ENCODE data around the gene ATXN7L3B. TPM values are rescaled to one million over a fixed set of nuclear protein-coding genes. Genes with fewer than 3 reads are reported as not detected.
"Not testable (repeated sequence)": the region's sequence is repeated elsewhere in the genome, so short reads cannot be mapped to it uniquely, and the experiment has no call there.

ATXN7L3B gene
- 34.4 TPM for total RNA-seq (ENCODE audit: insufficient read depth, low replicate concordance)

GRCh38 chr12:74537707-74538385 lies at the start of gene ATXN7L3B:
TSS of gene ATXN7L3B (plus strand) at chr12:74537835. CDS start at chr12:74538113, 278 bp downstream.
- peak; percentile 98 for DNase-seq (ENCODE audit: low spot score)

DNA sequence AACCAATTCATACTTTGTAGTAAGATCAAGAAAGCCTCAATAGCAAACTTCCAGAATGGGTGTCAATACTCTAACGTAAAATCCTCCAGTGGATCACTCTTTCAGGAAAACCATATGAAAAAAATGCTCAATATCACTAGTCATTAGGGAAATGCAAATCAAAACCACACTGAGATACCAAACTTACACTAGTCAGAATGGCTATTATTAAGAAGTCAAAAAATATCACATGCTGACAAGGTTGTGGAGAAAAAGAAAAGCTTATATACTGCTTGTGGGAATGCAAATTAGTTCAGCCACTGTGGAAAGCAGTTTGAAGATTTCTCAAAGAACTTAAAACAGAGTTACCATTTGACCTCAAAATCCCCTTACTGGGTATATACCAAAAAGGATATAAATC lies 49.5 kb upstream of the ATXN7L3B start:
- no peak for DNase-seq (ENCODE audit: low spot score)

DNA sequence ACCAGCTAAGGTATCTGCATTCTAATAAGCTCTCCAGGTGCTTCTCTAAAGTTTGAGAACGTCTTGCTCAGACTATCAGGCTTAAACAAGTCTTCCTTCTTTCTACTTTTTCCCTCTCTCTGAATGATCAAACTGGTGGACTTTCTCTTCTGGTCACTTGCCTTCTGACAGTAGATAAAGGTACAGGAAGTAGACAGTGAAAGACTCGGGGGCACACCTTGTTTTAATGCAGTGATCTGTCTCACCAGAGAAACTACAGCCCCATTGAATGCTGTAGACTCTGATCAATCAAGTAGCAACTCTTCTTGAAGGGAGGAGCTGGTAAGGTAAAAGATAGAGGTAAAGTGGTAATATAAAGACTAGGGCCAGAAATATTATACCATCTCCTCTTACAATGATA lies 48.1 kb upstream of the ATXN7L3B start:
- DNase-seq (ENCODE audit: low spot score): no peak

- no peak for DNase-seq (ENCODE audit: low spot score)
Observed at GRCh38 chr12:74490390-74491064, 47.1 kb upstream of the ATXN7L3B start.

DNA sequence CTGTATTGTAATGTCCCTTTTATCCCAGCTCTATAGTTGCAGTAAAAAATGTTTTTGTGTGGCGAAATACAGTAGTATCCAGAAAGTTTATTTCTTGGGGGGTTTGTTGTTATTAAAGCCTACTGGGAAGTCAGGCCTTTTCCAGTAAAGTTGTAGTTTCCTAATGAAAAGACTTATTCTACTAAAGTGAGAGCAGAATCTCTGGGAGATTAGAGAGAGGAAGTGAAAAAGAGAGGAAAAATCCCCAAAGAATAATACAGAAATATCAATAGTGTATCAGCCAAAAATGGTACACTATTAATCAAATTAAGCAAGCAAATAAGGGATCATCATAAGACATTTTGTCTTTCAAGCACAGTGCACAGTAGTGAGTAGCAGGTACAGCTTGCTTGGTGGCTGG lies 46.3 kb upstream of the ATXN7L3B start:
- DNase-seq (ENCODE audit: low spot score): no peak

DNA sequence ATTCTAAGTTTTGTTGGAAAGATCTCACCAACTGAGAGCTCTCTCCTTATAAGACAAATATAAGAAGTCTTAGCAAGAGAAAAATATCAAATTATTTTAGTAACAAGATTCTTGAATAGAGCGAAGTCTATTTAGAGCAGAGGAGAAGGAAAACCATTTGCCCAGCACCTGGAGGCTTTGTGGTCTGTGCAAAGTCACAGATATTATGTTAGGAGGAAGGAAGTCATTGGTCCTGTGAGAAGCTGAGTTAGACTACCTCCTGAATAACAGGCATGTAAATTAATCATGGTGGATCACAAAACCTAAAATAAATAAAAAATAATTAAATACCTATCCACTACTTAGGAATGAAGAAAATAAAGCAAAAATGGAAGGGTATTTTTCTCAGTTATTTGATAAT lies 38.4 kb upstream of the ATXN7L3B start:
- no peak for DNase-seq (ENCODE audit: low spot score)

DNA sequence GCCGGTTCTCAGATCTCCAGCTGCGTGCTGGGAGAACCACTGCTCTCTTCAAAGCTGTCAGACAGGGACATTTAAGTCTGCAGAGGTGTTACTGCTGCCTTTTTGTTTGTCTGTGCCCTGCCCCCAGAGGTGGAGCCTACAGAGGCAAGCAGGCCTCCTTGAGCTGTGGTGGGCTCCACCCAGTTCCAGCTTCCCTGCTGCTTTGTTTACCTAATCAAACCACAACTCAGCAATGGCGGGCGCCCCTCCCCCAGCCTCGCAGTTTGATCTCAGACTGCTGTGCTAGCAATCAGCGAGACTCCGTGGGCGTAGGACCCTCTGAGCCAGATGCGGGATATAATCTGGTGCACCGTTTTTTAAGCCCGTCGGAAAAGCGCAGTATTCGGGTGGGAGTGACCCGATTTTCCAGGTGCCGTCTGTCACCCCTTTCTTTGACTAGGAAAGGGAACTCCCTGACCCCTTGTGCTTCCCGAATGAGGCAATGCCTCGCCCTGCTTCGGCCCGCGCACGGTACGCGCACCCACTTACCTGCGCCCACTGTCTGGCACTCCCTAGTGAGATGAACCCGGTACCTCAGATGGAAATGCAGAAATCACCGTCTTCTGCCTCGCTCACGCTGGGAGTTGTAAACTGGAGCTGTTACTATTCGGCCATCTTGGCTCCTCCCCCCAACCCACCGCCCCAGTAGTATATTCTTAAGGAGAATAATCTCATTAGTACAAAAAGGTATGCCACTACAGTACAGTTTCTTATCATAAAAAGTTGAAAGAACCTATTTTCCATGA lies 28.6 kb upstream of the ATXN7L3B start:
- DNase-seq (ENCODE audit: low spot score): not testable (repeated sequence)

DNA sequence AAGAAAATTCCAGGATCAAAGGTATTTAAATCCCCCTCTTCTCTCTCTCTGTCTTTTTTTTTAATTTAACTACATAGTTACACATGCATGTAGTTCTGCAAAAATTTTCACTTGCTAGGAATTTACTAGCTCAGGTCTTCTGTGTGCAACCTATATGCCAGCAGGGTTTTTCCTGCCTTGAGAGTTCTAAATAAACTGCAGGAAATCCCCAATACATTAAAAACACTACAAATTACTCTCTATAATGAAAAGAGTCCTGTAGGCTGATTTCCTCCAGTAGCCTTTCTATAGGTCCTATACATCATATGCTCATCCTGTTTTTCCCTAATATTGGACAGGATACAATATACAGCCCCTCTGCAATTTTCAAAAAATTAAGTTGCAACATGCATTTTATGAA lies 27.7 kb upstream of the ATXN7L3B start:
- DNase-seq (ENCODE audit: low spot score): no peak

GRCh38 chr12:74514098-74514872 lies 23.4 kb upstream of the ATXN7L3B start:
- DNase-seq (ENCODE audit: low spot score): no peak

DNA sequence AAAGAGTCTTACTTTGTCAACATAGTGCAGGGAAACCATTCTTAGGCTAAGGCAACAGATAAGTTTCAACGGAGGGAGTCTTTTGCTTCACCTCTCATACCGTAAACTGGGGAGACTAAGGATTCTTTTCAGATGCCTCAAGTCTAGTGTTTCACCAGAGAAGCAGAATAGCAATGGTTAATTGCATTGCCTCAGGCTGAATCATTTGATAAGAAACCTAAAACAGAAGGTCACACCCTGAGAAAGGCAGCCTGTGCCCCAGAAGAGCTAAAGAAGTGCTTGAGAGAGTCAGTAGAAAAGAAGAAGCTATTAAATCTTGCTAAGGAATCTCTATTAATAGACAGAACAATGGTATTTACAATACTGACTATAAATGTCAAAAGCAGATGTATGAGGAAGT lies 21.8 kb upstream of the ATXN7L3B start:
- no peak for DNase-seq (ENCODE audit: low spot score)

- no peak for DNase-seq (ENCODE audit: low spot score)
Observed at GRCh38 chr12:74526535-74526934, 11.1 kb upstream of the ATXN7L3B start.

DNA sequence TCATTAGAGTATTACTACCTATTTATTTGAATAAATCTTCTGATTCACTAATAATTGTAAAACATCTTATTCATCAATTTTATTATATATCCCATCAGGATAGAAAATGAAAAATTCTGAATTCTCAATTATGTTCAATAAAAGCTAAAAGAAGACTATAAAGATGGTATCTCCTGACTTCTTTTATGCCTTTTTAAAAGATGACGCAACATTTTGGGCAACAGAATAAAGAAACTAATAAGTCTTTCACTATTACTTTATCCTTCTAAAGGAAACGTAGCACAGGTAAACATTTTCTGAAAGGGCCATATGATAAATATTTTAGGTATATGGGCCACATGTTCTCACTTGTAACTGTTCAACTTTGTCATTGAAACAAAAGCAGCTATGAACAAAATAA lies 10.1 kb upstream of the ATXN7L3B start:
- DNase-seq (ENCODE audit: low spot score): no peak

- no peak for DNase-seq (ENCODE audit: low spot score)
Observed at GRCh38 chr12:74530676-74531075, 7.0 kb upstream of the ATXN7L3B start.

DNA sequence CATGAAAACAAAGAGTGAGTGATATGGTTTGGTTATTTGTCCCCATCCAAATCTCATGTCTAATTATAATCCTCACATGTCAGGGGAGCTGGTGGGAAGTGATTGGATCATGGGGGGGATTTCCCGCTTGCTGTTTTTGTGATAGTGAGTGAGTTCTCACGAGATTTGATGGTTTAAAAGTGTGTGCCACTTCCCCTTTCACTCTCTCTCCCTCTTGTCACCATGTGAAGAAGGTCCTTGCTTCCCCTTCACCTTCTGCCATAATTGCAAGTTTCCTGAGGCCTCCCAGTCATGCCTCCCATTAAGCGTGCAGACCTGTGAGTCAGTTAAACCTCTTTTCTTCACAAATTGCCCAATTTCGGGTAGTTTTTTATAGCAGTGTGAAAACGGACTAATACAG lies 2.1 kb upstream of the ATXN7L3B start:
- no peak for DNase-seq (ENCODE audit: low spot score)

- DNase-seq (ENCODE audit: low spot score): no peak
Observed at GRCh38 chr12:74537126-74537706, 419 bp upstream of the ATXN7L3B start.

DNA sequence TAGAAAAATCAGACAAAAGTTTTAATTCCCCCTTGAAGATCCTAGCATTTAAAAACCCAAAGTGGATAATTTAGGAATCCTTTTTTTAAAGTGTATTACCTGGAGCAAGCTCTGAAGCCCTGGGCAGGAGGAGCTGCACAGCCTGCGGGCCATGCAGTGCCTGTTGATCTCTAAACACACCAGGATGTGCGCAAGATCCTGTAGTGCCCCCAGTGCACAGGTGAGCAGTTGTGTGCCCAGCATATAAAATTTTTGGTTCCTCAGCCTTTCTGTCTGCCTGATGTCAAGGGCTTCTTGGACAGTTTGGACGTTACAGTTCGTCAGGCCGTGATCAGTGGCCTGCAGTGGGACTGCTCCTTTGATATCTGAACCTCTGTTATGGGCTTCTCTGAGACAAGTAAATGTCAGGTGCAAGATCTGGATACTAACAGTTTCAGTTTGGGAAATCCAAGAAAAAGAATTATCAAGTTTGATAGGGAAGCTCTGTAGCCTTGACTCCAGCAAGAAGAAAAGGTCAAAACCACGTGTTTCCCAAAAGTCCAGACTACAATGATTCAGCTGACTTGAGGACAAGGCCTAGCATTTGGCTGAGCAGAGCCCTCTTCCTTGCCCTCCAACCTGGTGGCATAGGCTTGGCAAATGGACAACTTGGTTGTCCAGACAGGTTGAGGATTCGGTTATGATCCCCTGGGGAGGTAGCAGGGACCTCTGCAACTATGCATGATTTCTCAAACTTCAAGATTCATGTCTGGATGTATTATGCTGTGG lies 1.0 kb downstream of the ATXN7L3B start:
- no peak for DNase-seq (ENCODE audit: low spot score)

GRCh38 chr12:74539261-74539660 lies 1.6 kb downstream of the ATXN7L3B start:
- no peak for DNase-seq (ENCODE audit: low spot score)

DNA sequence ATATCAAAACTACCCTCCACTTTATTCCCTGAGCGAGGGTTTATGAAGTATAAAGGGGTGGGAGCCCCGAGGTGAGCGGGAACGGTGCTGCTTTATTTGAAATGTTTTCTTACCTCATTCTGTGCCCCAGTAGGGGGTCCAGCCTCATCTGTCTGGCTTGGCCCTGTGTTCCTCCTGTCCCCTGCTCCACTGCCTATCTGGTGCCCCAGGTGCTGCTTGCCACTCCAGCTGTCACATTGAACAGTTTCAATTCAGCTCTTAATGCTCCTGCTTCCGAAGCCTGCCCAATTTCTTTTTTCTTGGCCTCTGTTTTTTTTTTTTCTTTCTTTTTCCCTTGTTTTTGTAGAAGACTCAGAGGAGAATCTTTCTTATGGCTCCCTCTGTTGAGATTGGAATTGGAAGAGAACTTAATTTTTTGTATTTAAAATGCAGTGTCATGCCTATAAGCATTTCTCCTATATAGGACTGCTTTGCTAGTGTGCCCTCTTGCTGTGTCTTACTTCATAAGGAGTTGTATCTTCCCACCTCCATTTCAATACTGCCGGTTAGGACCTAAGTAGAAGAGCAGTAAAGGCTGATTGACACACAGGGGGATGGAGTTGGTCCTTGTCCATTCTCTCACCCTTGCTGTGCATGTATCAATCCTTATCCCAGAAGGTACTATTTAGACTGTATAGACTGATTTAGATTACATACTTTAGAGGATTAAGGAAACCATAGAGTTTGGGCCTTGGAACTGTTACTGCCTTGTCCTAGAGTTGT lies 2.3 kb downstream of the ATXN7L3B start:
- DNase-seq (ENCODE audit: low spot score): no peak

DNA sequence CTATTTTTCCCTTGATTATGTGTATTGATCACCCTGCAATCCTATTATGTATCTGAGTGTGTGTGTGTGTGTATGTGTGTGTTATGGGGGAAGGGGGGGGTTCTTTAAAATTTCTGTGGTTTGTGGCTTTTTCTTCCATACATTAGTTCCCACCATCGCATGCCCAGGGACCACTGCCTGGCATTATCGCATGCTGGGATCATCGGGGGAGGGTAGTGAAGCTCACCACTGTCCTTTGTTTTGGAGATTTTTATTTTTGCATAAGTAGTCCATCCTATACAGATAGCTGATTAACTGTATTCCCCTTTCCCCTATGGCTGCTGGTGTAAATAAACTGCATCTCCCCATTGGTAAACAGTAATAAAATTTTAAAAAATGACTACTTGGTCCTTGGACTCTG lies 3.4 kb downstream of the ATXN7L3B start:
- no peak for DNase-seq (ENCODE audit: low spot score)

DNA sequence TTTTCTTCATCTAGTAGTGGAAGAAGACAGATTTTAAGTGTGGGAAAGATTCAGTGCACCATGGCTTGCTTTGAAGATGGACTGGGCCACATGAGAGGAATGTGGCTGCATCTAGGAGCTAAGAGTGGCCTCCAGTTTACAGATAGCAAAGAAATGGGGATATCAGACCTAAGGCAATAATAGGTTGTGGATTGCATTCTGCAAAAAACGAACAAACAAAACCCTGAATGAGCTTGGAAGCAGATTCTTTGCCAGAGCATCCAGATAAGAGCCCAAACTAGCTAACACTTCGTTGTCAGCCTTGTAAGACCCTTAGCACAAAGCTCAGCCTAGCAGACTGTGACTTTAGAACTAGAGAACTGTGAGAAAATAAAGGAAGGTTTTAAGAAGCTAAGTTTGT lies 9.6 kb downstream of the ATXN7L3B start:
- DNase-seq (ENCODE audit: low spot score): no peak

Data from umbilical cord (tissue), 2 donors.